ENCODE results near the gene DENND1C.

- TF ChIP-seq CTCF (IDR thresholded peaks at IDR 0.05) (no peak), POLR2A (IDR thresholded peaks at IDR 0.05) (no peak)
Measured at GRCh38 chr19:6518145-6518911, 36.7 kb upstream of the DENND1C start.
